CD14-positive monocyte (primary cell): ENCODE data around the gene NHS. TPM values are rescaled to one million over a fixed set of nuclear protein-coding genes. Genes with fewer than 3 reads are reported as not detected.

Source experiments
- DNase-seq, 3 donors: peaks; one replicate each; pipeline ENCODE4 v3.0.0-alpha.2; 2011 to 2022
- H2AFZ ChIP-seq: 2 replicates; pipeline ENCODE4 v1.6.0; 2012; ENCODE audit warnings: mild to moderate bottlenecking, low read depth, low read length, inconsistent platforms; ENCODE audit not compliant: insufficient read depth, poor library complexity, severe bottlenecking
- H3K27ac ChIP-seq, 2 donors: 1 replicate in 1 of 2; 2 replicates in 1 of 2; pipeline ENCODE4 v1.5.1; 2012 to 2013; ENCODE audit warnings: low read length in 2 of 2, control low read depth in 1 of 2, inconsistent platforms in 1 of 2, low read depth in 1 of 2, mild to moderate bottlenecking in 1 of 2
- H3K27me3 ChIP-seq, 2 donors: one replicate each; pipeline versions ENCODE4 v1.6.0 to v1.6.1; 2011 to 2013; ENCODE audit warnings: low read length in 2 of 2; ENCODE audit not compliant: control insufficient read depth in 2 of 2, insufficient read depth in 2 of 2
- H3K36me3 ChIP-seq, 2 donors: replicated peaks in 1 of 2; 1 replicate in 1 of 2; 2 replicates in 1 of 2; pipeline versions ENCODE4 v1.5.1 to v1.6.1; 2012 to 2013; ENCODE audit warnings: low read length in 2 of 2, control low read depth in 1 of 2, inconsistent platforms in 1 of 2, mild to moderate bottlenecking in 1 of 2; ENCODE audit not compliant: insufficient read depth in 2 of 2, control insufficient read depth in 1 of 2
- H3K4me1 ChIP-seq, 2 donors: 1 replicate in 1 of 2; 2 replicates in 1 of 2; pipeline versions ENCODE4 v1.5.1 to v1.6.1; 2012 to 2013; ENCODE audit warnings: low read length in 2 of 2, control low read depth in 1 of 2, inconsistent platforms in 1 of 2, mild to moderate bottlenecking in 1 of 2, moderate library complexity in 1 of 2; ENCODE audit not compliant: insufficient read depth in 2 of 2, control insufficient read depth in 1 of 2
- H3K4me2 ChIP-seq: replicated peaks from 2 replicates; pipeline ENCODE3; 2012; ENCODE audit warnings: low read length, moderate library complexity, mild to moderate bottlenecking; ENCODE audit not compliant: poor library complexity, severe bottlenecking; ENCODE audit errors: extremely low read depth
- H3K4me3 ChIP-seq, 3 experiments: fragments of 200-600 bp in 1 of 3; sonication (generic) in 1 of 3; replicated peaks in 1 of 3; 1 replicate in 2 of 3; 2 replicates in 1 of 3; pipeline ENCODE4 v1.5.1; 2011 to 2013; ENCODE audit warnings: low read length in 3 of 3, mild to moderate bottlenecking in 3 of 3, control low read depth in 2 of 3, low read depth in 2 of 3, inconsistent platforms in 1 of 3, moderate library complexity in 1 of 3
- H3K79me2 ChIP-seq: 2 replicates; pipeline ENCODE4 v1.6.0; 2012; ENCODE audit warnings: mild to moderate bottlenecking, control low read depth, inconsistent platforms, low read length, moderate library complexity; ENCODE audit not compliant: insufficient read depth
- H3K9ac ChIP-seq: 2 replicates; pipeline ENCODE4 v1.6.0; 2017; ENCODE audit warnings: low read length, mild to moderate bottlenecking; ENCODE audit not compliant: insufficient read depth, poor library complexity, severe bottlenecking
- H3K9me3 ChIP-seq, 2 donors: replicated peaks in 1 of 2; 1 replicate in 1 of 2; 2 replicates in 1 of 2; pipeline versions ENCODE4 v1.5.1 to v1.6.1; 2012 to 2013; ENCODE audit warnings: low read length in 2 of 2, control low read depth in 1 of 2; ENCODE audit not compliant: control insufficient read depth in 1 of 2, insufficient read depth in 1 of 2
- H4K20me1 ChIP-seq: 2 replicates; pipeline ENCODE4 v1.6.0; 2012; ENCODE audit warnings: mild to moderate bottlenecking, low read length, control low read depth, moderate library complexity; ENCODE audit not compliant: insufficient read depth
- H3K27ac Mint-ChIP-seq, 7 donors: one replicate each; pipeline ENCODE4 v1.8.0; 2020; ENCODE audit warnings: mild to moderate bottlenecking in 7 of 7, mixed read lengths in 7 of 7, moderate library complexity in 6 of 7, inconsistent platforms in 2 of 7
- H3K27me3 Mint-ChIP-seq, 3 donors: one replicate each; pipeline ENCODE4 v1.8.0; 2021 to 2022; ENCODE audit warnings: low read depth in 3 of 3, mild to moderate bottlenecking in 3 of 3, mixed read lengths in 3 of 3, moderate library complexity in 3 of 3, inconsistent platforms in 1 of 3
- H3K36me3 Mint-ChIP-seq, 2 donors: one replicate each; pipeline ENCODE4 v1.8.0; 2020; ENCODE audit warnings: mixed read lengths in 2 of 2, inconsistent platforms in 1 of 2, mild to moderate bottlenecking in 1 of 2
- H3K4me1 Mint-ChIP-seq: one replicate; pipeline ENCODE4 v1.8.0; 2020; ENCODE audit warnings: mild to moderate bottlenecking, mixed read lengths
- H3K4me3 Mint-ChIP-seq, 2 donors: one replicate each; pipeline ENCODE4 v1.8.0; 2020; ENCODE audit warnings: mild to moderate bottlenecking in 2 of 2, mixed read lengths in 2 of 2, moderate library complexity in 1 of 2
- H3K9me3 Mint-ChIP-seq, 7 donors: one replicate each; pipeline ENCODE4 v1.8.0; 2020 to 2022; ENCODE audit warnings: mixed read lengths in 7 of 7, mild to moderate bottlenecking in 6 of 7, moderate library complexity in 6 of 7, inconsistent platforms in 2 of 7
- CTCF ChIP-seq: fragments of 200-600 bp; IDR thresholded peaks from one replicate; pipeline ENCODE4 v1.8.0; 2022; ENCODE audit warnings: antibody characterized with exemption, mild to moderate bottlenecking
- WGBS: methylation state at CpG from one replicate; pipeline ENCODE4 v1.1.5; 2013; ENCODE audit warnings: missing lambda C conversion rate; ENCODE audit not compliant: insufficient coverage; 5-methylcytosine and 5-hydroxymethylcytosine counted together
- intact Hi-C, 2 donors: fragments of 100-400 bp; cut with micrococcal nuclease; formaldehyde crosslinking; loops; one replicate each; pipeline versions ENCODE4 v1.15.0 to v1.15.1; 2023
- polyA plus RNA-seq, 3 donors: library from polyadenylated mRNA; depleted of rRNA in 1 of 3; unstranded in 2 of 3; stranded (reverse) in 1 of 3; fragments of 300-500 nt in 2 of 3; fragments of >200 nt in 1 of 3; fragmentation: Illumina TruSeq in 2 of 3; gene quantifications; 1 replicate in 2 of 3; 2 replicates in 1 of 3; pipeline ENCODE4 v1.2.3, GENCODE V29; 2012 to 2021

The NHS gene
- polyA plus RNA-seq, 3 donors = 0.86 to 1.8 (median 1.3) TPM

- Histone ChIP-seq H3K4me1 (no peaks in the 10 kb centered on the region), H3K79me2 (no peaks in the 10 kb centered on the region), H2AFZ (no peak overlapping the region), H4K20me1 (no peaks in the 10 kb centered on the region), H3K36me3 (no peaks in the 10 kb centered on the region), H3K9me3 (no peaks in the 10 kb centered on the region), H3K9ac (no peak overlapping the region), H3K4me3 (no peak overlapping the region), H3K27ac (no peak overlapping the region), H3K4me2 (no peak overlapping the region), H3K27me3 (peaks cover 5 to 13% of the 10 kb centered on the region in 2 donors)
- Mint-ChIP-seq H3K4me3 (no peak overlapping the region), H3K27ac (no peak overlapping the region), H3K36me3 (no peaks in the 10 kb centered on the region), H3K9me3 (no peaks in the 10 kb centered on the region), H3K4me1 (no peaks in the 10 kb centered on the region), H3K27me3 (peaks cover 9 to 13% (median 13%) of the 10 kb centered on the region in 3 donors)
- TF ChIP-seq CTCF = no peak
- WGBS = no CpG with 5 or more reads among the region's 4 CpGs
- DNase-seq = no peak
- intact Hi-C loops = no loop called here
Observed at GRCh38 chrX:17411205-17411604, 36.2 kb downstream of the NHS start.

- Histone ChIP-seq H3K9me3 (no peaks in the 10 kb centered on the region), H3K27ac (no peak overlapping the region), H3K4me2 (no peak overlapping the region), H3K79me2 (no peaks in the 10 kb centered on the region), H3K36me3 (no peaks in the 10 kb centered on the region), H3K4me3 (no peak overlapping the region), H2AFZ (no peak overlapping the region), H4K20me1 (no peaks in the 10 kb centered on the region), H3K4me1 (no peaks in the 10 kb centered on the region), H3K9ac (no peak overlapping the region), H3K27me3 (peaks cover 5 to 13% of the 10 kb centered on the region in 2 donors)
- no peaks in the 10 kb centered on the region for H3K36me3 Mint-ChIP-seq
- H3K27ac Mint-ChIP-seq = no peak overlapping the region
- intact Hi-C loops = no loop called here
- WGBS = no CpG with 5 or more reads among the region's 4 CpGs
- no peaks in the 10 kb centered on the region for H3K4me1 Mint-ChIP-seq
- H3K9me3 Mint-ChIP-seq = peaks cover 0 to 1% (median 0%) of the 10 kb centered on the region in 7 donors
- H3K4me3 Mint-ChIP-seq = no peak overlapping the region
- no peak for DNase-seq
- H3K27me3 Mint-ChIP-seq = peaks cover 9 to 15% (median 12%) of the 10 kb centered on the region in 3 donors
- no peak for TF ChIP-seq CTCF
Observed at GRCh38 chrX:17412692-17413091, 37.7 kb downstream of the NHS start.
